Upper lobe of left lung (tissue), 4 donors: ENCODE results near the gene CAMK2B.

Experiments
- CTCF ChIP-seq, 6 experiments: fragments of 450-650 bp in 4 of 6; fragments of 200-600 bp in 2 of 6; sonication (generic) in 2 of 6; IDR thresholded peaks; one replicate each; pipeline ENCODE4 v1.5.1; 2016 to 2019; ENCODE audit warnings: antibody characterized with exemption in 6 of 6
- EP300 ChIP-seq, 4 donors: sonication (generic); formaldehyde crosslinking; IDR thresholded peaks; one replicate each; pipeline ENCODE4 v1.5.1; 2017; ENCODE audit warnings: antibody characterized with exemption in 4 of 4, control low read depth in 2 of 4
- POLR2A ChIP-seq, 4 donors: fragments of 450-650 bp; IDR thresholded peaks; one replicate each; pipeline ENCODE4 v1.5.1; 2016 to 2017; ENCODE audit warnings: antibody characterized with exemption in 4 of 4, mild to moderate bottlenecking in 2 of 4
- POLR2AphosphoS5 ChIP-seq, 2 donors: sonication (generic); formaldehyde crosslinking; IDR thresholded peaks; one replicate each; pipeline ENCODE4 v1.5.1; 2017; ENCODE audit warnings: antibody characterized with exemption in 2 of 2

DNA sequence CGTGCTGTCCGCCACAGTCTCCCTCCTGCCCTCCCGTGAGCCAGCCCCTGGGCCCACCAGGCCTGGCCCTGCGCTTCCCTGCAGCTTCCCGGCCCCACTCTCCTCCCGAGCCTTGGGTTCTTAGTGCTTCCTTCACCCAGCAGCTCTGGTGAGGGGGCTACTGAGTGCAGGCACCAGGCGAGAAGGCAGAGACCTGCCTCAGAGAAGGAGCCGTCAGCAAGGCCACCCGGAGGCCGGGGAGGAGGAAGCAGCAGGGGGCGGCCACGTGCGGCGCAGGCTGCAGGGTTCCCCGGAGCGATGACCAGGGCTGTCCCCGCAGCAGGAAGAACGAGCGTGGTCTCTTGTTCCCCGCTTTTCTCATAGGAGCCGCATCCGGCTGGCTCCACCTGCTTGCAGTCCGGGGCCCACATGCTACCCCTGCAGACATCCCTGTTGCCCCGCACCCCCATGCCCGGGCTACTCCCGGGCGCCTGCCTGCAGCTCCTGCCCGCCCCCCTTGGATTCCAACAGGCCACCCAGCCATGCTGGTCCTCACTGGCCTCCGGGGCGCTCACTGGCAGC lies 104.1 kb downstream of the CAMK2B start:
- no peak for TF ChIP-seq CTCF (IDR thresholded peaks at IDR 0.05)
- no peak for TF ChIP-seq EP300 (IDR thresholded peaks at IDR 0.05)
- no peak for TF ChIP-seq POLR2AphosphoS5 (IDR thresholded peaks at IDR 0.05)
- TF ChIP-seq POLR2A (IDR thresholded peaks at IDR 0.05) = no peak
